ENCODE data around the gene EIF4G1.
A peak's percentile ranks its signal among the peaks of the same experiment; 100 is the strongest.

EIF4G1 gene

GRCh38 chr3:184368586-184369183, 54.3 kb downstream of the EIF4G1 start:
- TF ChIP-seq CTCF (conservative IDR thresholded peaks at IDR 0.05; ENCODE audit: low read depth, low read length), result no peak
- DNase-seq (ENCODE audit: low read depth), result no peak
- no peak overlapping the region for H3K4me3 ChIP-seq (ENCODE audit: low read length)

- DNase-seq (ENCODE audit: low read depth), result peak; percentile 50
- TF ChIP-seq CTCF (conservative IDR thresholded peaks at IDR 0.05; ENCODE audit: low read depth, low read length), result peak; percentile 99
These were observed 57.2 kb downstream of the EIF4G1 start for GRCh38 chr3:184371570-184372018.

DNA sequence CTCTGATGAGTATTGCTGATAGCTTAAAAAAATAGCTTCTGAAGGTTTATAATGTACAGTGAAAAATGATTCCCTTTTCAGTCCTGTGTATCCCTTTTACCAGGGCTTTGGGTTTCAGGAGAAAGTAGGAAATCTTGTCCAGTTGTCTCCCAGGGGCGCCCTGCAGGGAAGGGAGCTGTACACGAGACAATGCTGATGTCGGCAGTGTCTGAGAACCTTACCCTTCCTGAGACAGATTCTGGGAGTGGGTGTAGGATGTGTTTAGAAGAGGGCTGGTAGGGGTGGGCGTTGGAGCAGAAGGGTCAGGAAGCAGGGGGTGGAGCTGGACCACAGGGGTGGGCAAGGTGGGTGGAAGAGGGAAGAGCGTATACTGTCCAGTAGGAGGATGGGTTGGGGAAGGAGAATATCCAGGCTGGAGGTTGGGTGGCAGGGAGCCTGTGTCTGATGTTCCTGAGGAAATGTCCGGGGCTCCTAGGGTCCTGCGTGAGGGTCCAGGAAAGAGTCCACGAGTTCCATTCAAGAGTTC, 58.0 kb downstream of the EIF4G1 start:
- TF ChIP-seq CTCF (conservative IDR thresholded peaks at IDR 0.05; ENCODE audit: low read depth, low read length), result no peak
- no peak overlapping the region for H3K4me3 ChIP-seq (ENCODE audit: low read length)
- no peak for DNase-seq (ENCODE audit: low read depth)

More at GRCh38 chr3:184371570-184372018, 57.2 kb downstream of the EIF4G1 start:
- no peak overlapping the region for H3K4me3 ChIP-seq (ENCODE audit: low read length)

- no peak for DNase-seq (ENCODE audit: low read depth)
- TF ChIP-seq CTCF (conservative IDR thresholded peaks at IDR 0.05; ENCODE audit: low read depth, low read length), result no peak
- no peak overlapping the region for H3K4me3 ChIP-seq (ENCODE audit: low read length)
These were observed 58.5 kb downstream of the EIF4G1 start for GRCh38 chr3:184372911-184373310.

DNA sequence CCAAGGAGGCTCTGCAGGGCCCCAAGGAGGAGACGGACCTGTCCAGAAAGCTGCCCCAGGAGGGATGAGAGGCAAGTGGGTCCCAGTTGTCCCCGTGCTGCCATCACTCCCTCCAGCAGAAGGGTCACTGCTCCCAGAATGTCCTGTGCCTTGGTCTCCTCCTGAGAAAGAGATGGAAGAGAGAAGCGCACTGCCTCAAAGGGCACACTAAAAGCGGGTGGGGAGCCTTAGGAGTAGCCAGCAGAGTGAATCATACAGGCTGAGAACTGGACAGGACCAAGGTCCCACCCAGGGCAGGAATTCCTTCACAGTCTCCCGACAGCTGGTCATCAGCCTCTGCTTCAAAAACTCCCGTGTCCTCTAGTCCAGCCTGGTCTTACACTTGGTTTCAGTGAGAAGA, 59.0 kb downstream of the EIF4G1 start:
- no peak for TF ChIP-seq CTCF (conservative IDR thresholded peaks at IDR 0.05; ENCODE audit: low read depth, low read length)
- no peak for DNase-seq (ENCODE audit: low read depth)
- no peak overlapping the region for H3K4me3 ChIP-seq (ENCODE audit: low read length)

- no peak overlapping the region for H3K4me3 ChIP-seq (ENCODE audit: low read length)
- no peak for TF ChIP-seq CTCF (conservative IDR thresholded peaks at IDR 0.05; ENCODE audit: low read depth, low read length)
- no peak for DNase-seq (ENCODE audit: low read depth)
These were observed 61.5 kb downstream of the EIF4G1 start for GRCh38 chr3:184375747-184376461.

DNA sequence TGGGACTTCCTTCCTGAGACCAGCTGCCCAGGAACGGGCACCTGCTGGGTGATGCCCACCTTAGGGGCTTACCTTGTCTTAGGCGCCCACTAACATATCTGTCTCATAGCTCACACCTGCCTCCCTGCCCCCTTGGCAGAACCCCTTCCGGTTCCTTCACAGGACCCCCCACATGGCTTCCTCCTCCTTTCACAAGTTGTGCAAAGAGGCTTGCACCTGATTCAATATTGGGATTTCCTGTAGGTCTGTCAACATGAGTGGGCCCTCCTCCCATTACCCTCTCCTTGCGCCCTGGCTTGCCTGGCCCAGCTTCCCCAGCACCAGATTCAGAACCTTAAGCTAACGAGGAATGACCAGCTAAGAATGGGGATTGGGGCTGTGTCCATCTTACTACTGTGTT, 63.0 kb downstream of the EIF4G1 start:
- DNase-seq (ENCODE audit: low read depth), result no peak
- no peak for TF ChIP-seq CTCF (conservative IDR thresholded peaks at IDR 0.05; ENCODE audit: low read depth, low read length)
- no peak overlapping the region for H3K4me3 ChIP-seq (ENCODE audit: low read length)

Data from retinal pigment epithelial cell (primary cell).